DND-41 (cell line): ENCODE results near the gene ADK.

Source experiments
- ATAC-seq: fragments of 200-7000 bp; cut with Tn5 transposase; 3 replicates; pipeline ENCODE4 v1.9.1; 2021; ENCODE audit warnings: low read depth; ENCODE audit not compliant: insufficient read depth
- DNase-seq: peaks from one replicate; pipeline ENCODE4 v3.0.0-alpha.2; 2020
- H2AFZ ChIP-seq: 2 replicates; pipeline ENCODE4 v1.6.0; 2012; ENCODE audit warnings: low read depth, low read length
- H3K27ac ChIP-seq: 2 replicates; pipeline ENCODE4 v1.5.1; 2012; ENCODE audit warnings: low read length, inconsistent platforms
- H3K27me3 ChIP-seq: fragments of 200-600 bp; sonication (generic); 2 replicates; pipeline ENCODE4 v1.6.0; 2012; ENCODE audit warnings: low read length, mild to moderate bottlenecking, inconsistent platforms; ENCODE audit not compliant: insufficient read depth, poor library complexity
- H3K36me3 ChIP-seq: 2 replicates; pipeline ENCODE4 v1.5.1; 2012; ENCODE audit warnings: low read length, inconsistent platforms; ENCODE audit not compliant: insufficient read depth
- H3K4me1 ChIP-seq: 2 replicates; pipeline ENCODE4 v1.5.1; 2012; ENCODE audit warnings: mild to moderate bottlenecking, low read length; ENCODE audit not compliant: insufficient read depth
- H3K4me2 ChIP-seq: 2 replicates; pipeline ENCODE4 v1.6.0; 2012; ENCODE audit warnings: mild to moderate bottlenecking, moderate library complexity, low read length, inconsistent platforms; ENCODE audit not compliant: insufficient read depth
- H3K4me3 ChIP-seq, 2 experiments: fragments of 200-600 bp in 1 of 2; shearing (Covaris generic) in 1 of 2; 2 replicates each; pipeline ENCODE4 v1.5.1; 2012 to 2016; ENCODE audit warnings: inconsistent platforms in 2 of 2, low read length in 2 of 2, mild to moderate bottlenecking in 2 of 2, low read depth in 1 of 2, moderate library complexity in 1 of 2
- H3K79me2 ChIP-seq: 2 replicates; pipeline ENCODE4 v1.6.0; 2012; ENCODE audit warnings: low read length, inconsistent platforms; ENCODE audit not compliant: insufficient read depth
- H3K9ac ChIP-seq: 2 replicates; pipeline ENCODE4 v1.6.0; 2012; ENCODE audit warnings: low read depth, mild to moderate bottlenecking, inconsistent platforms, low read length, moderate library complexity
- H3K9me3 ChIP-seq: 2 replicates; pipeline ENCODE4 v1.5.1; 2012; ENCODE audit warnings: low read length, moderate library complexity, mild to moderate bottlenecking, inconsistent platforms; ENCODE audit not compliant: insufficient read depth, severe bottlenecking
- H4K20me1 ChIP-seq: 2 replicates; pipeline ENCODE4 v1.6.0; 2012; ENCODE audit warnings: low read length; ENCODE audit not compliant: insufficient read depth
- CTCF ChIP-seq: IDR thresholded peaks from 2 replicates; pipeline ENCODE4 v1.5.1; 2012; ENCODE audit warnings: borderline replicate concordance, low read length, moderate library complexity, mild to moderate bottlenecking; ENCODE audit not compliant: poor library complexity, severe bottlenecking; ENCODE audit errors: extremely low read depth
- EZH2 ChIP-seq: IDR thresholded peaks from 3 replicates; pipeline ENCODE4 v1.6.1; 2012; ENCODE audit warnings: borderline replicate concordance, low read depth, mild to moderate bottlenecking, moderate library complexity, low read length, inconsistent platforms; ENCODE audit not compliant: severe bottlenecking

ADK gene

GRCh38 chr10:74500026-74500704 lies 349.1 kb downstream of the ADK start:
- H3K27ac ChIP-seq, result no peak overlapping the region
- H4K20me1 ChIP-seq, result no peaks in the 10 kb centered on the region
- H3K4me2 ChIP-seq, result no peak overlapping the region
- H3K79me2 ChIP-seq, result no peaks in the 10 kb centered on the region
- no peaks in the 10 kb centered on the region for H3K9me3 ChIP-seq
- no peak for TF ChIP-seq CTCF
- no peak for TF ChIP-seq EZH2
- no peak for ATAC-seq
- no peaks in the 10 kb centered on the region for H3K36me3 ChIP-seq
- no peaks in the 10 kb centered on the region for H3K27me3 ChIP-seq
- H3K4me1 ChIP-seq, result no peaks in the 10 kb centered on the region
- no peak overlapping the region for H3K4me3 ChIP-seq
- DNase-seq, result no peak
- no peak overlapping the region for H3K9ac ChIP-seq
- no peak overlapping the region for H2AFZ ChIP-seq

- Histone ChIP-seq H3K27me3 (no peaks in the 10 kb centered on the region), H4K20me1 (no peaks in the 10 kb centered on the region), H3K4me3 (no peak overlapping the region), H3K4me1 (no peaks in the 10 kb centered on the region), H2AFZ (no peak overlapping the region), H3K27ac (no peak overlapping the region), H3K36me3 (no peaks in the 10 kb centered on the region), H3K4me2 (no peak overlapping the region), H3K79me2 (no peaks in the 10 kb centered on the region), H3K9ac (no peak overlapping the region), H3K9me3 (no peaks in the 10 kb centered on the region)
- DNase-seq (no peak), ATAC-seq (no peak)
- no peak for TF ChIP-seq EZH2
- no peak for TF ChIP-seq CTCF
Measured at GRCh38 chr10:74500816-74501215, 349.8 kb downstream of the ADK start.

GRCh38 chr10:74502963-74503608 lies 352.1 kb downstream of the ADK start:
- H3K4me2 ChIP-seq, result no peak overlapping the region
- DNase-seq, result no peak

More at GRCh38 chr10:74502963-74503608, 352.1 kb downstream of the ADK start:
- H4K20me1 ChIP-seq, result no peaks in the 10 kb centered on the region
- no peak overlapping the region for H3K4me3 ChIP-seq
- no peaks in the 10 kb centered on the region for H3K79me2 ChIP-seq
- no peak for ATAC-seq
- H3K9me3 ChIP-seq, result no peaks in the 10 kb centered on the region
- H3K36me3 ChIP-seq, result peaks cover 5% of the 10 kb centered on the region; the same call in 1 of the 2 replicates
- no peak overlapping the region for H3K9ac ChIP-seq
- no peaks in the 10 kb centered on the region for H3K4me1 ChIP-seq
- no peak overlapping the region for H2AFZ ChIP-seq
- no peak for TF ChIP-seq CTCF
- no peak for TF ChIP-seq EZH2
- H3K27me3 ChIP-seq, result no peaks in the 10 kb centered on the region
- no peak overlapping the region for H3K27ac ChIP-seq
